ENCODE measurements around the gene DCLRE1C. TPM values are rescaled to one million over a fixed set of nuclear protein-coding genes. Genes with fewer than 3 reads are reported as not detected.
A peak's percentile ranks its signal among the peaks of the same experiment; 100 is the strongest.
"Not testable (repeated sequence)": the region's sequence is repeated elsewhere in the genome, so short reads cannot be mapped to it uniquely, and the experiment has no call there.

Gene DCLRE1C
- total RNA-seq, 1 experiment from 2014 or later, result 19.6 TPM

- Histone ChIP-seq H3K9me2 (replicated peaks; ENCODE audit: insufficient read depth, low read length) (no peaks in the 10 kb centered on the region), H3K27ac (ENCODE audit: low read length) (peak overlapping the region; percentile 75), H3K4me3 (ENCODE audit: low read length) (peak overlapping the region; percentile 83), H3K4me2 (ENCODE audit: low read depth, low read length, poor library complexity, severe bottlenecking) (peak overlapping the region; percentile 97), H3K4me1 (ENCODE audit: low read length) (peaks cover 35% of the 10 kb centered on the region), H3K27me3 (ENCODE audit: low read length) (no peaks in the 10 kb centered on the region), H3K36me3 (ENCODE audit: insufficient read depth, low read length) (peaks cover 5% of the 10 kb centered on the region; the same call in 1 of the 2 replicates), H4K20me1 (ENCODE audit: insufficient read depth, low read depth, low read length) (no peaks in the 10 kb centered on the region), H2AFZ (ENCODE audit: low read length) (no peak overlapping the region), H3K9ac (ENCODE audit: low read length) (peak overlapping the region; percentile 86), H3K79me2 (ENCODE audit: low read length) (peaks cover 68% of the 10 kb centered on the region), H3K9me3 (ENCODE audit: low read length) (no peaks in the 10 kb centered on the region)
- no peak for DNase-seq
These were observed 77.1 kb downstream of the DCLRE1C start for GRCh38 chr10:14876764-14877163.

- Histone ChIP-seq H3K27me3 (ENCODE audit: low read length) (no peaks in the 10 kb centered on the region), H3K9me2 (replicated peaks; ENCODE audit: insufficient read depth, low read length) (no peaks in the 10 kb centered on the region), H3K27ac (ENCODE audit: low read length) (no peak overlapping the region), H2AFZ (ENCODE audit: low read length) (no peak overlapping the region), H3K9ac (ENCODE audit: low read length) (no peak overlapping the region), H4K20me1 (ENCODE audit: insufficient read depth, low read depth, low read length) (no peaks in the 10 kb centered on the region), H3K4me3 (ENCODE audit: low read length) (no peak overlapping the region), H3K4me2 (ENCODE audit: low read depth, low read length, poor library complexity, severe bottlenecking) (no peak overlapping the region), H3K79me2 (ENCODE audit: low read length) (peaks cover 64% of the 10 kb centered on the region), H3K9me3 (ENCODE audit: low read length) (no peaks in the 10 kb centered on the region), H3K36me3 (ENCODE audit: insufficient read depth, low read length) (peaks cover 7% of the 10 kb centered on the region; the same call in 1 of the 2 replicates), H3K4me1 (ENCODE audit: low read length) (peaks cover 31% of the 10 kb centered on the region)
- DNase-seq, result no peak
These were observed 78.0 kb downstream of the DCLRE1C start for GRCh38 chr10:14875941-14876340.

- Histone ChIP-seq H3K27ac (ENCODE audit: low read length) (no peak overlapping the region), H3K4me1 (ENCODE audit: low read length) (peaks cover 29% of the 10 kb centered on the region), H3K4me3 (ENCODE audit: low read length) (no peak overlapping the region), H3K27me3 (ENCODE audit: low read length) (no peaks in the 10 kb centered on the region), H3K9me3 (ENCODE audit: low read length) (no peaks in the 10 kb centered on the region), H3K9ac (ENCODE audit: low read length) (no peak overlapping the region), H4K20me1 (ENCODE audit: insufficient read depth, low read depth, low read length) (no peaks in the 10 kb centered on the region), H2AFZ (ENCODE audit: low read length) (no peak overlapping the region), H3K9me2 (replicated peaks; ENCODE audit: insufficient read depth, low read length) (no peaks in the 10 kb centered on the region), H3K4me2 (ENCODE audit: low read depth, low read length, poor library complexity, severe bottlenecking) (no peak overlapping the region), H3K79me2 (ENCODE audit: low read length) (peaks cover 51% of the 10 kb centered on the region), H3K36me3 (ENCODE audit: insufficient read depth, low read length) (peaks cover 27% of the 10 kb centered on the region; the same call in 1 of the 2 replicates)
- no peak for DNase-seq
These were observed 80.7 kb downstream of the DCLRE1C start for GRCh38 chr10:14873090-14873760.

GRCh38 chr10:14864871-14865270 lies 89.0 kb downstream of the DCLRE1C start:
- not testable (repeated sequence) for H2AFZ ChIP-seq (ENCODE audit: low read length); H3K9ac ChIP-seq (ENCODE audit: low read length); H3K4me3 ChIP-seq (ENCODE audit: low read length); H3K27ac ChIP-seq (ENCODE audit: low read length); H3K9me2 ChIP-seq (replicated peaks; ENCODE audit: insufficient read depth, low read length); H3K4me2 ChIP-seq (ENCODE audit: low read depth, low read length, poor library complexity, severe bottlenecking); H3K9me3 ChIP-seq (ENCODE audit: low read length); DNase-seq; H3K4me1 ChIP-seq (ENCODE audit: low read length); H4K20me1 ChIP-seq (ENCODE audit: insufficient read depth, low read depth, low read length); H3K27me3 ChIP-seq (ENCODE audit: low read length)
- peaks cover 31% of the 10 kb centered on the region for H3K79me2 ChIP-seq (ENCODE audit: low read length)
- peaks cover 33% of the 10 kb centered on the region for H3K36me3 ChIP-seq (ENCODE audit: insufficient read depth, low read length)

GRCh38 chr10:14864466-14864865 lies 89.4 kb downstream of the DCLRE1C start:
- H3K9ac ChIP-seq (ENCODE audit: low read length); H4K20me1 ChIP-seq (ENCODE audit: insufficient read depth, low read depth, low read length); H3K9me2 ChIP-seq (replicated peaks; ENCODE audit: insufficient read depth, low read length); H3K4me2 ChIP-seq (ENCODE audit: low read depth, low read length, poor library complexity, severe bottlenecking); H2AFZ ChIP-seq (ENCODE audit: low read length); H3K4me1 ChIP-seq (ENCODE audit: low read length); DNase-seq; H3K4me3 ChIP-seq (ENCODE audit: low read length); H3K9me3 ChIP-seq (ENCODE audit: low read length); H3K27ac ChIP-seq (ENCODE audit: low read length); H3K27me3 ChIP-seq (ENCODE audit: low read length): not testable (repeated sequence)
- Histone ChIP-seq H3K79me2 (ENCODE audit: low read length) (peaks cover 30% of the 10 kb centered on the region), H3K36me3 (ENCODE audit: insufficient read depth, low read length) (peaks cover 31% of the 10 kb centered on the region)

GRCh38 chr10:14860791-14861190 lies 93.1 kb downstream of the DCLRE1C start:
- no peak overlapping the region for H3K9ac ChIP-seq (ENCODE audit: low read length)
- H2AFZ ChIP-seq (ENCODE audit: low read length), result no peak overlapping the region
- no peaks in the 10 kb centered on the region for H3K9me3 ChIP-seq (ENCODE audit: low read length)
- H3K9me2 ChIP-seq (replicated peaks; ENCODE audit: insufficient read depth, low read length), result no peaks in the 10 kb centered on the region
- H3K4me2 ChIP-seq (ENCODE audit: low read depth, low read length, poor library complexity, severe bottlenecking), result no peak overlapping the region
- peaks cover 53% of the 10 kb centered on the region for H3K79me2 ChIP-seq (ENCODE audit: low read length)
- no peaks in the 10 kb centered on the region for H4K20me1 ChIP-seq (ENCODE audit: insufficient read depth, low read depth, low read length)
- H3K27ac ChIP-seq (ENCODE audit: low read length), result no peak overlapping the region
- H3K4me1 ChIP-seq (ENCODE audit: low read length), result no peaks in the 10 kb centered on the region; the same call in 1 of the 2 replicates
- no peak overlapping the region for H3K4me3 ChIP-seq (ENCODE audit: low read length)
- peaks cover 31% of the 10 kb centered on the region for H3K36me3 ChIP-seq (ENCODE audit: insufficient read depth, low read length)
- no peak for DNase-seq
- H3K27me3 ChIP-seq (ENCODE audit: low read length), result no peaks in the 10 kb centered on the region

GRCh38 chr10:14859775-14860174 lies 94.1 kb downstream of the DCLRE1C start:
- Histone ChIP-seq H3K9me2 (replicated peaks; ENCODE audit: insufficient read depth, low read length) (no peaks in the 10 kb centered on the region), H2AFZ (ENCODE audit: low read length) (no peak overlapping the region), H3K4me1 (ENCODE audit: low read length) (no peaks in the 10 kb centered on the region; the same call in 1 of the 2 replicates), H3K9ac (ENCODE audit: low read length) (no peak overlapping the region), H3K9me3 (ENCODE audit: low read length) (no peaks in the 10 kb centered on the region), H3K4me2 (ENCODE audit: low read depth, low read length, poor library complexity, severe bottlenecking) (no peak overlapping the region), H3K36me3 (ENCODE audit: insufficient read depth, low read length) (peaks cover 39% of the 10 kb centered on the region), H3K4me3 (ENCODE audit: low read length) (no peak overlapping the region), H3K27ac (ENCODE audit: low read length) (no peak overlapping the region; the same call in 1 of the 2 replicates), H3K79me2 (ENCODE audit: low read length) (peaks cover 59% of the 10 kb centered on the region), H4K20me1 (ENCODE audit: insufficient read depth, low read depth, low read length) (no peaks in the 10 kb centered on the region), H3K27me3 (ENCODE audit: low read length) (no peaks in the 10 kb centered on the region)
- DNase-seq, result no peak

GRCh38 chr10:14859043-14859442 lies 94.9 kb downstream of the DCLRE1C start:
- no peak overlapping the region for H3K27ac ChIP-seq (ENCODE audit: low read length)
- no peaks in the 10 kb centered on the region for H3K9me2 ChIP-seq (replicated peaks; ENCODE audit: insufficient read depth, low read length)
- H3K79me2 ChIP-seq (ENCODE audit: low read length), result peaks cover 66% of the 10 kb centered on the region
- no peak overlapping the region for H3K9ac ChIP-seq (ENCODE audit: low read length)
- H3K27me3 ChIP-seq (ENCODE audit: low read length), result no peaks in the 10 kb centered on the region
- no peak overlapping the region for H2AFZ ChIP-seq (ENCODE audit: low read length)
- H3K9me3 ChIP-seq (ENCODE audit: low read length), result no peaks in the 10 kb centered on the region
- no peak overlapping the region for H3K4me3 ChIP-seq (ENCODE audit: low read length)
- H4K20me1 ChIP-seq (ENCODE audit: insufficient read depth, low read depth, low read length), result no peaks in the 10 kb centered on the region
- H3K4me2 ChIP-seq (ENCODE audit: low read depth, low read length, poor library complexity, severe bottlenecking), result no peak overlapping the region
- no peak for DNase-seq
- peaks cover 46% of the 10 kb centered on the region for H3K36me3 ChIP-seq (ENCODE audit: insufficient read depth, low read length)
- H3K4me1 ChIP-seq (ENCODE audit: low read length), result no peaks in the 10 kb centered on the region; the same call in 1 of the 2 replicates
